GM12878 (cell line): ENCODE results near the gene CEND1. TPM values are rescaled to one million over a fixed set of nuclear protein-coding genes. Genes with fewer than 3 reads are reported as not detected.

Experiments used
- ATAC-seq: fragments of 200-7000 bp; cut with Tn5 transposase; 3 replicates; pipeline ENCODE4 v1.9.1; 2020; ENCODE audit warnings: mild to moderate bottlenecking, moderate library complexity
- BruUV-seq: library from RNA; stranded (reverse); fragments of 400-500 nt; replicated peaks from 2 replicates; lab custom pipeline; 2021; lab: Mats Ljungman, UMichigan
- CTCF ChIA-PET: fragments of 300-600 bp; sonication (Branson Sonifier 250); formaldehyde crosslinking; extraction: SDS; loops from one replicate; lab custom pipeline; 2021; ENCODE audit warnings: inconsistent platforms; lab: Yijun Ruan, JAX
- POLR2A ChIA-PET: fragments of 350-600 bp; formaldehyde crosslinking; extraction: SDS; loops from one replicate; lab custom pipeline; 2021; ENCODE audit warnings: inconsistent platforms; lab: Charles Lee
- RAD21 ChIA-PET: fragments of 300-600 bp; sonication (Branson Sonifier 250); formaldehyde crosslinking; loops from one replicate; lab custom pipeline; 2023; ENCODE audit warnings: antibody characterized with exemption; ENCODE audit not compliant: unreplicated experiment; lab: Charles Lee
- SMC1A ChIA-PET: fragments of 300-600 bp; sonication (Branson Sonifier 250); formaldehyde crosslinking; loops from one replicate; lab custom pipeline; 2023; ENCODE audit not compliant: unreplicated experiment, uncharacterized antibody; lab: Charles Lee
- DNase-seq: peaks from one replicate; pipeline ENCODE4 v3.0.0-alpha.2; 2011; ENCODE audit warnings: low read depth, low spot score
- FAIRE-seq: peaks from 3 replicates; lab custom pipeline; 2011; peaks lifted over from hg19 to GRCh38; lab: Jason Lieb, UNC
- H2AFZ ChIP-seq: 2 replicates; pipeline ENCODE4 v1.6.0; 2011; ENCODE audit warnings: low read depth, low read length, control low read depth; ENCODE audit not compliant: control insufficient read depth
- H3K27ac ChIP-seq: 2 replicates; pipeline ENCODE4 v1.5.1; 2011; ENCODE audit warnings: control low read depth; ENCODE audit not compliant: control insufficient read depth, insufficient read depth
- H3K27me3 ChIP-seq, 2 experiments: replicated peaks in 1 of 2; 2 replicates each; pipeline versions ENCODE4 v1.6.0 to v1.6.1; 2011; ENCODE audit warnings: low read length in 1 of 2; ENCODE audit not compliant: control insufficient read depth in 2 of 2, insufficient read depth in 2 of 2
- H3K36me3 ChIP-seq, 2 experiments: 2 replicates each; pipeline ENCODE4 v1.5.1; 2011; ENCODE audit warnings: low read length in 1 of 2; ENCODE audit not compliant: control insufficient read depth in 2 of 2, insufficient read depth in 2 of 2
- H3K4me1 ChIP-seq: 2 replicates; pipeline ENCODE4 v1.6.1; 2011; ENCODE audit warnings: mild to moderate bottlenecking, low read length, moderate library complexity, mixed read lengths; ENCODE audit not compliant: control insufficient read depth, insufficient read depth
- H3K4me2 ChIP-seq: 2 replicates; pipeline ENCODE4 v1.6.0; 2011; ENCODE audit warnings: control low read depth; ENCODE audit not compliant: control insufficient read depth, insufficient read depth
- H3K4me3 ChIP-seq: fragments of 200-600 bp; sonication (generic); 2 replicates; pipeline ENCODE4 v1.5.1; 2016
- H3K79me2 ChIP-seq: 2 replicates; pipeline ENCODE4 v1.6.0; 2011; ENCODE audit warnings: low read length; ENCODE audit not compliant: control insufficient read depth, insufficient read depth
- H3K9ac ChIP-seq: 2 replicates; pipeline ENCODE4 v1.8.0; 2011; ENCODE audit warnings: low read length, control low read depth, mixed read lengths; ENCODE audit not compliant: control insufficient read depth, insufficient read depth
- H3K9me3 ChIP-seq: replicated peaks from 3 replicates; pipeline ENCODE4 v1.5.1; 2011; ENCODE audit warnings: mild to moderate bottlenecking, low read length; ENCODE audit not compliant: control insufficient read depth, insufficient read depth
- H4K20me1 ChIP-seq: 2 replicates; pipeline ENCODE4 v1.6.0; 2011; ENCODE audit not compliant: control insufficient read depth, insufficient read depth
- CHD2 ChIP-seq: IDR thresholded peaks from 2 replicates; pipeline ENCODE4 v1.6.1; 2011; ENCODE audit warnings: low read depth, low read length, improper control_type of control experiment, borderline replicate concordance
- HDAC6 ChIP-seq: fragments of 200-600 bp; sonication (generic); IDR thresholded peaks from one replicate; pipeline ENCODE4 v1.8.0; 2017; ENCODE audit warnings: antibody characterized with exemption; ENCODE audit not compliant: unreplicated experiment
- POLR2A ChIP-seq: IDR thresholded peaks from 2 replicates; pipeline ENCODE4 v1.6.1; 2011; ENCODE audit warnings: low read depth, mild to moderate bottlenecking, low read length
- RUNX3 ChIP-seq: IDR thresholded peaks from 2 replicates; pipeline ENCODE4 v1.6.1; 2012; ENCODE audit warnings: low read length, inconsistent platforms
- WGBS: methylation state at CpG from one replicate; pipeline ENCODE4 v1.1.6; 2016; ENCODE audit warnings: low lambda C conversion rate; ENCODE audit not compliant: insufficient replicate concordance, insufficient coverage; ENCODE audit errors: missing lambda C conversion rate; 5-methylcytosine and 5-hydroxymethylcytosine counted together
- in situ Hi-C: fragments of 300-500 bp; cut with MboI; formaldehyde crosslinking; loops from 9 replicates; pipeline ENCODE4 v1.14.3; 2018; ENCODE audit warnings: mixed read lengths
- intact Hi-C: fragments of 100-400 bp; cut with micrococcal nuclease; formaldehyde crosslinking; loops from one replicate; pipeline ENCODE4 v1.14.2; 2022; ENCODE audit not compliant: unreplicated experiment
- polyA plus RNA-seq, 11 experiments: library from polyadenylated mRNA; depleted of rRNA in 4 of 11; unstranded in 6 of 11; stranded (reverse) in 5 of 11; fragments of >200 nt; fragmentation: Nextera tagmentation in 4 of 11; fragmentation: Illumina TruSeq in 1 of 11; extraction: Ambion mirVana in 4 of 11; extraction: Trizol in 1 of 11; gene quantifications; 1 replicate in 1 of 11; 2 replicates in 10 of 11; pipeline versions ENCODE4 v1.2.1 to v1.2.3, GENCODE V29; 2011 to 2016; ENCODE audit warnings: inconsistent platforms in 2 of 11, missing spikeins in 2 of 11, low read depth in 1 of 11
- total RNA-seq, 4 experiments: library from RNA; depleted of rRNA in 3 of 4; stranded (reverse); fragments of >200 nt in 3 of 4; fragmentation: Illumina TruSeq in 1 of 4; extraction: Trizol in 1 of 4; gene quantifications; 2 replicates each; pipeline versions ENCODE4 v1.2.1 to v1.2.3, GENCODE V29; 2013 to 2021
- TF ChIP-seq, protein P1 (sequence below): IDR thresholded peaks from 2 replicates; pipeline ENCODE4 v1.6.1; 2012; ENCODE audit warnings: low read depth, low read length, improper control_type of control experiment

CEND1 gene
- total and polyA plus RNA-seq, 10 of the 15 experiments (the other 5 are each of a cell fraction or from before 2014, with no cell fraction given) = 0.31 to 13.6 (median 7.2) TPM; not detected in 1

DNA sequence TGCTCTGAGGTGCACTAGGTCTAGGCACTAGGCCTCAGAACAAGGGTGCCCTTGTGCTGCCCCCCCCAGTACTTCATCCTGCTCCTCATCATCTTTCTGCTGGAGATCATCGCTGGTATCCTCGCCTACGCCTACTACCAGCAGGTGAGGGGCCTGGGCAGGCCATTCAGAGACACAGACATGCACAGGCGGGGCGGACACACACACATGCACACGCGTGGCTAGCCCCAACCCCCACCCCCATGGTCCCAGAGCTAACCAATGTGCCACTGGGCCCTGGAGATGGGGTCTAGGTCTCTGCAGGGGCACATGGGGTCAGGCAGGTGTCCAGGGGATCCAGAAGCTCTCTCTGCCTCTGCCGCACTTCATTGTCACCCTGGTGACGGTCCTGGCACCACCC is 46.8 kb upstream of the CEND1 start:
- POLR2A ChIA-PET = no interaction called here
- TF ChIP-seq POLR2A (0 out of 2 replicates have a peak, but pooled peaks have one; percentile 1), RUNX3 (no peak)
- TF ChIP-seq, all 136 proteins: peak for 1
- 77% methylated on average over 9 of the region's 9 CpGs for WGBS
- Histone ChIP-seq H4K20me1 (no peaks in the 10 kb centered on the region; the same call in 1 of the 2 replicates), H3K79me2 (peaks cover 13% of the 10 kb centered on the region), H3K36me3 (peaks cover 0 to 25% of the 10 kb centered on the region in 2 experiments; a peak in 2 of 4 replicates), H3K4me1 (peaks cover 16% of the 10 kb centered on the region), H3K27ac (no peak overlapping the region), H2AFZ (no peak overlapping the region), H3K4me2 (no peak overlapping the region), H3K9ac (no peak overlapping the region), H3K9me3 (no peaks in the 10 kb centered on the region), H3K27me3 (no peaks in the 10 kb centered on the region; a peak in 1 of 4 replicates), H3K4me3 (no peak overlapping the region)
- DNase-seq = no peak
- BruUV-seq = no TSS peak
- ChIA-PET SMC1A (no interaction called here), RAD21 (no interaction called here), CTCF (no interaction called here)
- no peak for FAIRE-seq
- intact Hi-C loops = no loop called here
- no peak for ATAC-seq
- in situ Hi-C loops = no loop called here

DNA sequence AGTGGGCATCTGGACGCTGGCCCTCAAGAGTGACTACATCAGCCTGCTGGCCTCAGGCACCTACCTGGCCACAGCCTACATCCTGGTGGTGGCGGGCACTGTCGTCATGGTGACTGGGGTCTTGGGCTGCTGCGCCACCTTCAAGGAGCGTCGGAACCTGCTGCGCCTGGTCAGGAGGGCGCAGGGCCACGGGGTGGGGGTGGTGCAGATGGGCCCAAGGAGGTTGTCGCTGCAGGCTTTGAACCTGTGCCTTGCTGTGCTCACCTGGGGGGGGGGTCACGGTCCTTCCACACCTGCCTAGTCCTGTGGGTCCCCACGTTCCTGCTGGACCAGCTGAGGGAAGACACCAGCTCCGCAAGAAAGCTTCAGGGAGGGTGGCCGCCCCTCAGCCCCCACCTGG is 46.4 kb upstream of the CEND1 start:
- 85% methylated on average over 14 of the region's 14 CpGs for WGBS
- peaks cover 0 to 25% of the 10 kb centered on the region in 2 experiments; a peak in 2 of 4 replicates for H3K36me3 ChIP-seq
- H3K79me2 ChIP-seq = peaks cover 10% of the 10 kb centered on the region
- SMC1A ChIA-PET = no interaction called here
- POLR2A ChIA-PET = no interaction called here
- intact Hi-C loops = no loop called here
- H3K27ac ChIP-seq = no peak overlapping the region
- H3K4me1 ChIP-seq = peaks cover 16% of the 10 kb centered on the region
- FAIRE-seq = no peak
- TF ChIP-seq CHD2 = no peak
- TF ChIP-seq, protein P1, sequence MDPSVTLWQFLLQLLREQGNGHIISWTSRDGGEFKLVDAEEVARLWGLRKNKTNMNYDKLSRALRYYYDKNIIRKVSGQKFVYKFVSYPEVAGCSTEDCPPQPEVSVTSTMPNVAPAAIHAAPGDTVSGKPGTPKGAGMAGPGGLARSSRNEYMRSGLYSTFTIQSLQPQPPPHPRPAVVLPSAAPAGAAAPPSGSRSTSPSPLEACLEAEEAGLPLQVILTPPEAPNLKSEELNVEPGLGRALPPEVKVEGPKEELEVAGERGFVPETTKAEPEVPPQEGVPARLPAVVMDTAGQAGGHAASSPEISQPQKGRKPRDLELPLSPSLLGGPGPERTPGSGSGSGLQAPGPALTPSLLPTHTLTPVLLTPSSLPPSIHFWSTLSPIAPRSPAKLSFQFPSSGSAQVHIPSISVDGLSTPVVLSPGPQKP = no peak
- TF ChIP-seq POLR2A = 0 out of 2 replicates have a peak, but pooled peaks have one; percentile 13
- TF ChIP-seq HDAC6 = no peak
- TF ChIP-seq, all 136 proteins: peak for 1
- in situ Hi-C loops = no loop called here
- no peak for DNase-seq
- Histone ChIP-seq H4K20me1 (no peaks in the 10 kb centered on the region; the same call in 1 of the 2 replicates), H3K9ac (no peak overlapping the region), H3K27me3 (no peaks in the 10 kb centered on the region; a peak in 1 of 4 replicates), H3K9me3 (no peaks in the 10 kb centered on the region), H2AFZ (no peak overlapping the region), H3K4me2 (no peak overlapping the region), H3K4me3 (no peak overlapping the region)
- ATAC-seq = no peak
- CTCF ChIA-PET = no interaction called here
- BruUV-seq = no TSS peak
- RAD21 ChIA-PET = no interaction called here
